ENCODE data around the gene NUP50.

NUP50 gene

GRCh38 chr22:45201678-45202332 lies 38.1 kb downstream of the NUP50 start:
- Histone ChIP-seq H3K79me1 (ENCODE audit: low read length) (no peaks in the 10 kb centered on the region), H3K4me1 (ENCODE audit: control insufficient read depth, low read depth, low read length) (peaks cover 5% of the 10 kb centered on the region), H3K27ac (ENCODE audit: low read depth, low read length) (no peak overlapping the region), H2BK120ac (ENCODE audit: low read depth, low read length) (no peak overlapping the region), H2BK15ac (replicated peaks; ENCODE audit: low read depth) (no peak overlapping the region), H3K56ac (ENCODE audit: low read length) (no peak overlapping the region), H2BK5ac (ENCODE audit: low read length) (no peak overlapping the region), H3K27me3 (ENCODE audit: insufficient read depth, low read length, poor library complexity) (no peaks in the 10 kb centered on the region), H3K18ac (ENCODE audit: low read length) (no peak overlapping the region), H3K4me2 (ENCODE audit: low read length) (no peak overlapping the region), H4K5ac (ENCODE audit: low read length) (no peak overlapping the region), H3K79me2 (ENCODE audit: control insufficient read depth, insufficient read depth, low read length) (no peaks in the 10 kb centered on the region), H2AK5ac (ENCODE audit: low read length) (no peak overlapping the region), H3K9ac (ENCODE audit: low read length) (no peak overlapping the region), H3K36me3 (ENCODE audit: control insufficient read depth, insufficient read depth, low read length) (no peaks in the 10 kb centered on the region), H3K4ac (ENCODE audit: low read depth, low read length) (no peak overlapping the region), H3K23ac (ENCODE audit: low read length) (no peak overlapping the region), H3K4me3 (ENCODE audit: low read length) (no peak overlapping the region), H4K8ac (ENCODE audit: low read depth, low read length) (no peak overlapping the region)
- no peak for DNase-seq
- no CpG with 5 or more reads among the region's 9 CpGs for WGBS (ENCODE audit: extremely low coverage, insufficient coverage, low lambda C conversion rate)

- Histone ChIP-seq H3K79me2 (ENCODE audit: control insufficient read depth, insufficient read depth, low read length) (no peaks in the 10 kb centered on the region), H2BK120ac (ENCODE audit: low read depth, low read length) (no peak overlapping the region), H3K36me3 (ENCODE audit: control insufficient read depth, insufficient read depth, low read length) (no peaks in the 10 kb centered on the region), H3K27me3 (ENCODE audit: insufficient read depth, low read length, poor library complexity) (no peaks in the 10 kb centered on the region), H3K9ac (ENCODE audit: low read length) (no peak overlapping the region), H2BK5ac (ENCODE audit: low read length) (no peak overlapping the region), H3K4me2 (ENCODE audit: low read length) (no peak overlapping the region), H3K4ac (ENCODE audit: low read depth, low read length) (no peak overlapping the region), H2AK5ac (ENCODE audit: low read length) (no peak overlapping the region), H3K18ac (ENCODE audit: low read length) (no peak overlapping the region), H4K5ac (ENCODE audit: low read length) (no peak overlapping the region), H3K79me1 (ENCODE audit: low read length) (no peaks in the 10 kb centered on the region), H3K56ac (ENCODE audit: low read length) (no peak overlapping the region), H3K4me3 (ENCODE audit: low read length) (no peak overlapping the region), H3K23ac (ENCODE audit: low read length) (no peak overlapping the region), H2BK15ac (replicated peaks; ENCODE audit: low read depth) (no peak overlapping the region), H3K27ac (ENCODE audit: low read depth, low read length) (no peak overlapping the region), H4K8ac (ENCODE audit: low read depth, low read length) (no peak overlapping the region), H3K4me1 (ENCODE audit: control insufficient read depth, low read depth, low read length) (peaks cover 5% of the 10 kb centered on the region)
- no peak for DNase-seq
- no CpG with 5 or more reads among the region's 36 CpGs for WGBS (ENCODE audit: extremely low coverage, insufficient coverage, low lambda C conversion rate)
These were observed 38.8 kb downstream of the NUP50 start for GRCh38 chr22:45202333-45203149.

DNA sequence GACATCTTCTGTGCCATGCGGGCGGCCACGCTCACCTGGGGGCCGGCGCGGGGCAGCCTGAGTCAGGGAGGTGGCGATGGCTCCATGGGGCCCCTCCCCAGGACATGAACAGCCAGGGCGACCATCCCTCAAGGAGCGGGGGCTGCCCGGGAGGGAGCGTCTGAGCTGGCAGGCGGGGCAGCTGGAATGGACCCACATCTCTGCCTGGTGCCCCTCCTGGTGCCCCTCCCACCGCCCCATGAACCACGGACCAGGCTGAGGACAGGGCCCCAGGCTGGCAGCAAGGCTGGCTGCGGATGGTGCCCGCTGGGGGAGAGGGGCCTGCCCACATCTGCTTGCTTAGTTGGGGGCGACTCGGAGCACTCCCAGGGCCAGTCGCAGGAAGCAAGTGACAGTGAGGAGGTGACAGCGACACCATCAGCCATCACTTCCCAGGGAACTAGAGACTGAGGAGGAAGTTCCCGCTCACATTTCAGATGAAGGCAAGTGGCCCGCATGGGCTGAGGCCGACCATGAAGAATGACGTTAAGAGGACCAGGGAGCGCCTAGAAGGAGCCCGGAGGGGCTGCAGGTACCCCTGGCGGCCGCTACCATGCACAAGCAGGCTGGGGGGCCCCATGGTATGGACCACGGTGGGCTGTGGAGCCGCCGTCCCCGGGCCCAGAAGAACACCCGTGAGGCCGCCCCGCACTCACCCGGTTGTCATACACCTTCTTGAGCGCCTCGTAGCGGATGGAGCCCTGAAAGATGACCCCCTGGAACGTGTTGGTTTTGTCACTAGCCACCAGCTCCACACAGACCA lies 39.6 kb downstream of the NUP50 start:
- no peak for DNase-seq

GRCh38 chr22:45204241-45204640 lies 40.5 kb downstream of the NUP50 start:
- Histone ChIP-seq H3K4ac (ENCODE audit: low read depth, low read length) (no peak overlapping the region), H3K27me3 (ENCODE audit: insufficient read depth, low read length, poor library complexity) (no peaks in the 10 kb centered on the region), H2AK5ac (ENCODE audit: low read length) (no peak overlapping the region), H3K9ac (ENCODE audit: low read length) (no peak overlapping the region), H3K23ac (ENCODE audit: low read length) (no peak overlapping the region), H3K27ac (ENCODE audit: low read depth, low read length) (no peak overlapping the region), H2BK5ac (ENCODE audit: low read length) (no peak overlapping the region), H3K4me2 (ENCODE audit: low read length) (no peak overlapping the region), H3K4me3 (ENCODE audit: low read length) (no peak overlapping the region), H2BK120ac (ENCODE audit: low read depth, low read length) (no peak overlapping the region), H3K79me1 (ENCODE audit: low read length) (no peaks in the 10 kb centered on the region), H4K8ac (ENCODE audit: low read depth, low read length) (no peak overlapping the region), H3K36me3 (ENCODE audit: control insufficient read depth, insufficient read depth, low read length) (no peaks in the 10 kb centered on the region), H3K79me2 (ENCODE audit: control insufficient read depth, insufficient read depth, low read length) (no peaks in the 10 kb centered on the region), H2BK15ac (replicated peaks; ENCODE audit: low read depth) (no peak overlapping the region), H3K4me1 (ENCODE audit: control insufficient read depth, low read depth, low read length) (no peaks in the 10 kb centered on the region), H3K56ac (ENCODE audit: low read length) (no peak overlapping the region), H3K18ac (ENCODE audit: low read length) (no peak overlapping the region), H4K5ac (ENCODE audit: low read length) (no peak overlapping the region)
- DNase-seq, result no peak
- WGBS (ENCODE audit: extremely low coverage, insufficient coverage, low lambda C conversion rate), result no CpG with 5 or more reads among the region's 13 CpGs

More for the DNA sequence above, 39.6 kb downstream of the NUP50 start:
- H3K27ac ChIP-seq (ENCODE audit: low read depth, low read length), result no peak overlapping the region
- H3K4ac ChIP-seq (ENCODE audit: low read depth, low read length), result no peak overlapping the region
- H4K5ac ChIP-seq (ENCODE audit: low read length), result no peak overlapping the region
- no peak overlapping the region for H3K56ac ChIP-seq (ENCODE audit: low read length)
- no peak overlapping the region for H4K8ac ChIP-seq (ENCODE audit: low read depth, low read length)
- H3K36me3 ChIP-seq (ENCODE audit: control insufficient read depth, insufficient read depth, low read length), result no peaks in the 10 kb centered on the region
- no peak overlapping the region for H3K9ac ChIP-seq (ENCODE audit: low read length)
- no peak overlapping the region for H3K23ac ChIP-seq (ENCODE audit: low read length)
- peaks cover 2% of the 10 kb centered on the region for H3K4me1 ChIP-seq (ENCODE audit: control insufficient read depth, low read depth, low read length)
- no peak overlapping the region for H3K4me2 ChIP-seq (ENCODE audit: low read length)
- H3K79me2 ChIP-seq (ENCODE audit: control insufficient read depth, insufficient read depth, low read length), result no peaks in the 10 kb centered on the region
- no peak overlapping the region for H2BK120ac ChIP-seq (ENCODE audit: low read depth, low read length)
- H3K27me3 ChIP-seq (ENCODE audit: insufficient read depth, low read length, poor library complexity), result no peaks in the 10 kb centered on the region
- no CpG with 5 or more reads among the region's 40 CpGs for WGBS (ENCODE audit: extremely low coverage, insufficient coverage, low lambda C conversion rate)
- H2AK5ac ChIP-seq (ENCODE audit: low read length), result no peak overlapping the region
- no peaks in the 10 kb centered on the region for H3K79me1 ChIP-seq (ENCODE audit: low read length)
- no peak overlapping the region for H2BK5ac ChIP-seq (ENCODE audit: low read length)
- H3K18ac ChIP-seq (ENCODE audit: low read length), result no peak overlapping the region
- no peak overlapping the region for H2BK15ac ChIP-seq (replicated peaks; ENCODE audit: low read depth)
- H3K4me3 ChIP-seq (ENCODE audit: low read length), result no peak overlapping the region

GRCh38 chr22:45204819-45205218 lies 41.1 kb downstream of the NUP50 start:
- Histone ChIP-seq H3K36me3 (ENCODE audit: control insufficient read depth, insufficient read depth, low read length) (no peaks in the 10 kb centered on the region), H3K79me1 (ENCODE audit: low read length) (no peaks in the 10 kb centered on the region), H3K4me2 (ENCODE audit: low read length) (no peak overlapping the region), H2BK120ac (ENCODE audit: low read depth, low read length) (no peak overlapping the region), H3K79me2 (ENCODE audit: control insufficient read depth, insufficient read depth, low read length) (no peaks in the 10 kb centered on the region), H3K27me3 (ENCODE audit: insufficient read depth, low read length, poor library complexity) (no peaks in the 10 kb centered on the region), H3K4me1 (ENCODE audit: control insufficient read depth, low read depth, low read length) (no peaks in the 10 kb centered on the region), H3K4me3 (ENCODE audit: low read length) (no peak overlapping the region), H3K4ac (ENCODE audit: low read depth, low read length) (no peak overlapping the region), H3K27ac (ENCODE audit: low read depth, low read length) (no peak overlapping the region), H4K8ac (ENCODE audit: low read depth, low read length) (no peak overlapping the region), H4K5ac (ENCODE audit: low read length) (no peak overlapping the region), H3K56ac (ENCODE audit: low read length) (no peak overlapping the region), H2BK15ac (replicated peaks; ENCODE audit: low read depth) (no peak overlapping the region), H3K23ac (ENCODE audit: low read length) (no peak overlapping the region), H3K9ac (ENCODE audit: low read length) (no peak overlapping the region), H2BK5ac (ENCODE audit: low read length) (no peak overlapping the region), H2AK5ac (ENCODE audit: low read length) (no peak overlapping the region), H3K18ac (ENCODE audit: low read length) (no peak overlapping the region)
- DNase-seq, result no peak
- no CpG with 5 or more reads among the region's 14 CpGs for WGBS (ENCODE audit: extremely low coverage, insufficient coverage, low lambda C conversion rate)

Measured in mesendoderm (in vitro differentiated cells).